Activated CD8-positive, alpha-beta memory T cell treated with anti-CD3 and anti-CD28 coated beads for 24 hours (primary cell): ENCODE results near the gene CFLAR.

ENCODE experiments used
- DNase-seq: peaks from one replicate; pipeline ENCODE4 v3.0.0-alpha.2; 2020

CFLAR gene

DNA sequence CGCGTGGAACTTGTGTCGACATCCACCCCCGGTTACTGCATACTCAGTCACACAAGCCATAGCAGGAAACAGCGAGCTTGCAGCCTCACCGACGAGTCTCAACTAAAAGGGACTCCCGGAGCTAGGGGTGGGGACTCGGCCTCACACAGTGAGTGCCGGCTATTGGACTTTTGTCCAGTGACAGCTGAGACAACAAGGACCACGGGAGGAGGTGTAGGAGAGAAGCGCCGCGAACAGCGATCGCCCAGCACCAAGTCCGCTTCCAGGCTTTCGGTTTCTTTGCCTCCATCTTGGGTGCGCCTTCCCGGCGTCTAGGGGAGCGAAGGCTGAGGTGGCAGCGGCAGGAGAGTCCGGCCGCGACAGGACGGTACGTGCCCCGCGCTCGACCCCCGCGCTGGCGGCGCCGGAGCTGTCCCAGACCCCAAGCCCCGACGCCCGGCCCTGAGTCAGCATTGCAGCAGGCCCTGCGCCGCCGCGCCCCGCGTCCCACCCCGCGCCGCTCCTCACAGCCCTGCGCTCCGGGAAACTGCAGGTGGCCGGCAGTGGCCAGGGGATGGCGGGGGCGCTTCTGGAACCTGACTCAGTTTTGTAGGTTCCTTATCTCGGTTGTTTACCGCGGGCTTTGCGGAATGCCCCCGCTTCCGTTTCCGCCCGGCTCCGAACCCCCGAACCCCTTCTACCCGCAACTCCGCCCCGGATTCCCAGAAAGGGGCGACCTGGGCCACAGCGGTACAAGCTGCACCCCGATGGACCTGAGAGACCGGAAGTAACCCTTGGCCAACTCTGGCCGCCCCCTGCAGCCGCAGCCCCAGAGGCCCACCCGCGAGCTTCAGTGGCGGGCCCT is at the start of gene CFLAR:
CFLAR (plus strand) TSS at position 50 of the 844 bp plus-strand sequence. CDS start 13,702 bp downstream, outside the sequence.
- DNase-seq = peak; percentile 91

GRCh38 chr2:201070948-201071478 is 45.0 kb upstream of the CFLAR start:
- DNase-seq = no peak

DNA sequence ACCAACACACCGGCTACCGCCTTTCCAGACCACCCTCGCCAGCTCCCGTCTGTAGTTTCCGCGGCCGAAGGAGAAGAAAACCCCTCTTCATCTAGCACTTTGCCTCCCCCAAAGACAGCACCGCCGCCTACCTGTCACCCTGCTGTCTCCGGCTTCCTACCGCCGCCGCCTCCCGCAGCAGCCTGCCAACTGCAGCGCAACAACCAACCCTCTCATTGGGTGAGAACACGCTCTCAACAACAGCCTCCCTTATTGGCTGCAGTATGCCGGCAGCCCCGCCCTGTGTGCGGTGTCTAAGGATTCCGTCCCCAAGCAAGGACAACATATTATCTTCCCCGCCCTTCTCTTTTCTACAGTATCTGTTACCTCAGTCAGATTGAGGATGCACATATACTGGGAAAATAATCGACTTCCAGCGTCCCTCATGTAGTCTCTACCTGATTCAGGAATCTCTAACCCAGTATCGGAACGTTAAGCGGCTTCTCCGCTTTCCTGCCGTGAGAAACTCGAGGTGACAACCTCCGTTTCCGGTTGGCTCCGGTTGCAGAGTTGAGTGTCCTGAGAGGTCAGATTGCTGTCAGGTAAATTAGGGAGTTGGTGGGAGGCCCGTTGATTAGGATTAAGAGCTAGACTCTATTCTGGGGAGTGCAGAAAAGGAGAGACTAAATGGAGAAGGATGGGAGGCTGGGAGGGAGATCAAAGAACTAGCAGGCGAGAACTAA is 44.3 kb upstream of the CFLAR start, which contains the start of the genes HYCC2 and NDUFB3:
HYCC2 (minus strand) TSS at position 193 of the 722 bp plus-strand sequence. CDS start 47,662 bp downstream, outside the sequence.
NDUFB3 (plus strand) TSS at position 523 of the 722 bp plus-strand sequence. CDS start 6,882 bp downstream, outside the sequence.
- peak; percentile 91 for DNase-seq

- DNase-seq = no peak
These were observed 43.8 kb upstream of the CFLAR start for GRCh38 chr2:201072201-201072530.

GRCh38 chr2:201073071-201073470 is 42.9 kb upstream of the CFLAR start:
- no peak for DNase-seq

- no peak for DNase-seq
These were observed 41.0 kb upstream of the CFLAR start for GRCh38 chr2:201074996-201075395.

GRCh38 chr2:201084863-201085262 is 31.1 kb upstream of the CFLAR start:
- DNase-seq = no peak

GRCh38 chr2:201090574-201090973 is 25.4 kb upstream of the CFLAR start:
- DNase-seq = no peak

GRCh38 chr2:201093573-201093972 is 22.4 kb upstream of the CFLAR start:
- DNase-seq = no peak

DNA sequence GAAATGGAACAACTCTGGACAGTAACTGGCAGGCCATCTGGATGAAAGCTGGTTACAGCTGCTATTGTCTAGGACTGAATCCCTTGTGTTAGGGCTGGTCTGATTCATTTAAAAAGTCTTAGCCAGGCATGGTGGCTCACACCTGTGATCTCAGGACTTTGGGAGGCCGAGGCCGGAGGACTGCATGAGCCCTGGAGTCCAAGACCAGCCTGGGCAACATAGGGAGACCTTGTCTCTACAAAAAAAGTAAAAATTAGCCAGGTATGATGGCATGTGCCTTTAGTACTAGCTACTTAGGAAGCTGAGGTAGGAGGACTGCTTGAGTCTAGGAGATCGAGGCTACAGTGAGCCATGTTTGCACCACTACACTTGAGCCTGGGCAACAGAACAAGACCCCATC is 15.5 kb upstream of the CFLAR start:
- no peak for DNase-seq

DNA sequence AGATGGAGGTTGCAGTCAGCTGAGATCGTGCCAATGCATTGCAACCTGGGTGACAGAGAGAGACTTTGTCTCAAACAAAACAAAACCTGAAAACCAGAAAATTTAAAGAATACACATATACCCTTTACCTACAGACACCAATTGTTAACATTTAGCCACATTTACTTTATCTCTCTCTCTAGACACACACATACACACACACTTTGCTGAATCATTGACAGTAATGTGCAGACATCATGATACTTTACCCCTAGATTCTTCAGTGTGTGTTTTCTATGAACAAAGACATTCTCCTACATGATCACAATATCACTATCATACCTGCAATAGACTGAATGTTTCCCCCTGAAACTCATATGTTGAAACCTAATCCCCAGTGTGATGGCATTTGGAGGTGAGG is 10.2 kb upstream of the CFLAR start:
- DNase-seq = no peak

DNA sequence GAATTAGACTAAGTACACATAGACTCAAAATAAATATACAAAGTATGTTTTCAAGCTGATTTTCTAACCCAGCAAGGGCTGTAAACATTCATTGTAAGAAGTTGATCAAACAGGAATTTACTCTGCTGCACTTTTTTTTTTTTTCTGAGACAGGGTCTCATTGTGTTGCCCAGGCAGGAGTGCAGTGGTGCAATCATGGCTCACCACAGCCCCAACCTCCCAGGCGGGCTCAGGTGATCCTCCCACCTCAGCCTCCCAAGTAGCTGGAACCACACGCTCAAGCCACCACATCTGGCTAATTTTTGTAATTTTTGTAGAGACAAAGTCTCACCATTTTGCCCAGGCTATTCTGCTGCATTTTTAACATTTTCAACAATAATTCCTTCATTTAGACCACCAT is 8.3 kb upstream of the CFLAR start:
- no peak for DNase-seq

DNA sequence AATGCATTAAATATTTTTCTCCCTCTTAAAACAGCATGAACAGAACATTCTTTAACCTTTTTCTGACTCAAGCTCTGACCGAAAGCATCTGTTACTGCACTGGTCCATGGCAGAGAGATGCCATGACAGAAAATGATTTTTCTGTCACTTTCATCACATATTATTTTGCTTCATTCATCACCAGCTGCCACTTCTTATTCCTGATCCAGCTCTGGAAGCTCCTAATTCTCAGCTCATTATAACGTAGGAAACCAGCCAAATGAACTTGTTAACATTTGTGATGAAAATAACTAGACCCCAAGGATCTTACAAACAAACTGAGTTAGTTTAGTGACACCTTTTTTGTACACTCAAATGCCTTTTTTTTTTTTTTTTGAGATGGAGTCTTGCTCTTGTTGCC is 7.6 kb upstream of the CFLAR start:
- no peak for DNase-seq

- no peak for DNase-seq
These were observed 6.8 kb upstream of the CFLAR start for GRCh38 chr2:201109186-201109585.

- DNase-seq = no peak
These were observed 5.3 kb upstream of the CFLAR start for GRCh38 chr2:201110615-201111014.

GRCh38 chr2:201111096-201111495 is 4.9 kb upstream of the CFLAR start:
- no peak for DNase-seq

- no peak for DNase-seq
These were observed 1.6 kb upstream of the CFLAR start for GRCh38 chr2:201114350-201114749.

DNA sequence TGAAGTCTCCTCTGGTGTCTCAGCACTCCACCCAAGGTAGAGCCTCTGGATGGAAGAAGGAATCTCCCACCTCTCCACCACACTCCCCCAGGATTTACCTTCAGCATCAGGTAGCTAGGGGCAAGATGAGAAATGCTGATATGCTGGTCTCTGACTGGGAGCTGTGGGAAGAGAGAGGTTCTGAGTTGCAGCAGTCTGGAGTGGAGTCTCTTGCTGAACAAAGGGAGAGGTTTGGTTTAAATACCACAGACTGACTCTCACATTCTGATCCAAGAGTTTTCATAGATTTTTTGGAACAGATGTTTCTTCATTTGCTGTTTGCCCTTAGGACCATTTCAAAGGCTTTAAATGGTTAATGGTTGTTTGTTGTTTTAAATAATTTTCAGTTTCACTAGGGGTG is 1.1 kb upstream of the CFLAR start:
- DNase-seq = no peak

DNA sequence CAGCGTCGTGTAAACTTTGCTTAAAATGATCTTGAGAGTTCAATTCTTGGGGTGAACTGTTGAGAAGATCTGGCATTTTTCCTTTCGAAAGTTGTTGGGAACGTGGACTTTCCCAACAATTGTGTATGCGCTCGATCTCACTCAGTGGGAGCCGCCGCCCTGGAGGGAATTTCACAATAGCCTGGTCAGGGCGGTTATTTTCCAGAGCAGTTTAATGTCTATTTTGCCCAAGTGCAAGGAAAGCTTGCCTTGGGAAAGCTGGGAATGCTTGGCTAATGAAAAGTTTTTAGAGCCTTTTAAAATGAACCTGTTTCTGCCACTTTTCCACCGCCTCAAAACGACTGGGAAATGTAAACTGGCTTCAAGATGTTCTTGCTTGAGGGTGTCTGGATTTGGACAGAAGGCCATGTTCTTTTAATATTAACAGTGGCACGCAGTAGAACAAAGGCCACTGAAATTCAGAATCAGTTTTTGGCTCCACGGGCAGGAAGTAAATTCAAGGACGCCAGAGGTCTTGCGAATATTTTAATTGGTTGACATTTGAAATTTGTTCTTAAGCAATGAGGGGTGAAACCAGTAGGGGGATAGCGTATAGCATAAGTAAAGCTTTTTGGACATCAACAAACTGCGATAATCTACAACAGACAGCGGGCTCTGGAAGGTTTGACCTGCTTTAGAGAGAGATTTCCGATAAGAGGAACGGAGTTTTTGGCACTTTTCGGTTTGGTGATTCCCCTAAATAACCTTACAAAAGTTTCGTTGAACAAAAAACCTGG is 1.2 kb downstream of the CFLAR start:
- DNase-seq = peak; percentile 64

- peak; percentile 77 for DNase-seq
These were observed 1.8 kb downstream of the CFLAR start for GRCh38 chr2:201117735-201118094.

DNA sequence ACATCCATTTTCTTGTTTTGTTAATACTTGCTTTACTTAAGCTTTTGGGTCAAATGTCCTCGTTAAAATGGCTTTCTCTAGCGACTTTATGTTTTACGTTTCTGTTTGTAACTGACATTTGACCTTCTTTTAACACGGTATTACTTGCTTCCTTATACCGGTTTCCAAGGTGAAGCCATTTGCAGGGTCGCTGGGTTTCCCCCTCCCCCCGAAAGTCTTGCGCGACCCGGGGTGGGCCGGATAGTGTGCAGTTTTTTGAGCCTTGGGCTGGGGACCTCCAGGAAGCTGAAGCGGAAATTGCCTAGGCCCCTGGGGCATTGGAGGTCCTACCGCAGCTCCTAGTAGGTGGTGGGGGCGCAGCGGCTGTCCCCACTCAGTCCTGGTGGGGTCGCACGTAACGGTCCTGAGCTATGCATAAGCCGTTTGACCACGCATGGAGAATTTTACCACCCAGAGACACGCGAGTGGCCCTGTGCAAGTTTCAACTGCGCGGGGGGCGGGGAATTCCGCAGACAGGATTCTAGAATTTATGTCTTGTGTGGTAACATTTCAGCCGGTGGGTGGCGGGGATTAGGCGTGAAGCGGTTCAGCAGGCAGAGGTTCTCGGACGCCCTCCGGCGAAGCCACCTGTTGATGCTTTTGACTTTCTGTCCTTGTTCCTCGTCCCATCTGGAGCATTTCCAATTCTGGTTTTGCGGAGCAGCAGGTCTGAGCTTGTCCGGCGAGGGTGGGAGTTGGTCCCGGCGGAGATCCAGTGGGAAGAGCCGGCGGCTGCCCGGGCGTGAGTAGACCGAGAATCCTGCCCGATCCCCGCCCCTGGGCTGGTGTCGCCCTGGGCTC is 2.4 kb downstream of the CFLAR start:
- peak; percentile 94 for DNase-seq
